MCF 10A (cell line): ENCODE results near the gene RTN4R. TPM values are rescaled to one million over a fixed set of nuclear protein-coding genes. Genes with fewer than 3 reads are reported as not detected.

Experiments used
- BruUV-seq: library from RNA; stranded (reverse); fragments of 400-500 nt; replicated peaks from 2 replicates; lab custom pipeline; 2021; lab: Mats Ljungman, UMichigan
- CTCF ChIA-PET: fragments of 300-600 bp; sonication (Branson Sonifier 250); formaldehyde crosslinking; extraction: SDS; loops from one replicate; lab custom pipeline; 2021; ENCODE audit warnings: antibody characterized with exemption, inconsistent platforms; lab: Yijun Ruan, JAX
- POLR2A ChIA-PET: fragments of 300-600, 350-650 bp; sonication (Branson Sonifier 250); formaldehyde crosslinking; extraction: SDS; loops from one replicate; lab custom pipeline; 2020; ENCODE audit warnings: antibody characterized with exemption, inconsistent platforms; lab: Yijun Ruan, JAX
- DNase-seq: peaks from one replicate; pipeline ENCODE4 v3.0.0-alpha.2; 2018; ENCODE audit not compliant: unreplicated experiment
- H3K27ac Mint-ChIP-seq: one replicate; pipeline ENCODE4 v1.8.0; 2022; ENCODE audit warnings: mild to moderate bottlenecking, low read depth, mixed read lengths; ENCODE audit not compliant: unreplicated experiment
- H3K27me3 Mint-ChIP-seq: one replicate; pipeline ENCODE4 v1.8.0; 2022; ENCODE audit warnings: mixed read lengths; ENCODE audit not compliant: insufficient read depth, unreplicated experiment
- H3K36me3 Mint-ChIP-seq: one replicate; pipeline ENCODE4 v1.8.0; 2022; ENCODE audit warnings: mild to moderate bottlenecking, moderate library complexity, mixed read lengths; ENCODE audit not compliant: insufficient read depth, unreplicated experiment
- H3K4me1 Mint-ChIP-seq: one replicate; pipeline ENCODE4 v1.8.0; 2022; ENCODE audit warnings: mixed read lengths; ENCODE audit not compliant: insufficient read depth, unreplicated experiment
- H3K4me3 Mint-ChIP-seq: one replicate; pipeline ENCODE4 v1.8.0; 2022; ENCODE audit warnings: mild to moderate bottlenecking, moderate library complexity, mixed read lengths; ENCODE audit not compliant: unreplicated experiment
- H3K9me3 Mint-ChIP-seq: one replicate; pipeline ENCODE4 v1.8.0; 2022; ENCODE audit warnings: mixed read lengths; ENCODE audit not compliant: unreplicated experiment
- CTCF ChIP-seq: fragments of 200-600 bp; IDR thresholded peaks from one replicate; pipeline ENCODE4 v1.8.0; 2022; ENCODE audit warnings: antibody characterized with exemption, mild to moderate bottlenecking; ENCODE audit not compliant: unreplicated experiment
- intact Hi-C: fragments of 100-400 bp; cut with micrococcal nuclease; formaldehyde crosslinking; loops from 2 replicates; pipeline ENCODE4 v1.14.1; 2022
- total RNA-seq: library from RNA; stranded (reverse); gene quantifications from 2 replicates; pipeline ENCODE4 v1.2.3, GENCODE V29; 2022

Gene RTN4R
- total RNA-seq, 1 experiment from 2014 or later: 2.7 TPM

- Mint-ChIP-seq H3K9me3 (no peaks in the 10 kb centered on the region), H3K4me1 (no peaks in the 10 kb centered on the region), H3K27ac (no peak overlapping the region), H3K36me3 (no peaks in the 10 kb centered on the region), H3K4me3 (no peak overlapping the region), H3K27me3 (no peaks in the 10 kb centered on the region)
- intact Hi-C loops: no loop called here
- CTCF ChIA-PET: interaction anchor here (0.9 kb wide), 1 partner anchor 53 kb away, joined by 4 read pairs; no protein-coding TSS in a partner anchor
- POLR2A ChIA-PET: interaction anchor here (0.5 kb wide), 1 partner anchor 9 kb away, joined by 3 read pairs; no protein-coding TSS in a partner anchor
- TF ChIP-seq CTCF: no peak
- BruUV-seq: no TSS peak
- DNase-seq: no peak
Measured at GRCh38 chr22:20232237-20232598, 35.9 kb downstream of the RTN4R start.

- ChIA-PET POLR2A (no interaction called here), CTCF (interaction anchor here (0.9 kb wide), 1 partner anchor 53 kb away, joined by 4 read pairs; no protein-coding TSS in a partner anchor)
- no peak for DNase-seq
- BruUV-seq: no TSS peak
- intact Hi-C loops: no loop called here
- Mint-ChIP-seq H3K27me3 (no peaks in the 10 kb centered on the region), H3K4me1 (no peaks in the 10 kb centered on the region), H3K9me3 (no peaks in the 10 kb centered on the region), H3K4me3 (no peak overlapping the region), H3K27ac (no peak overlapping the region), H3K36me3 (no peaks in the 10 kb centered on the region)
- TF ChIP-seq CTCF: no peak
Measured at GRCh38 chr22:20231514-20232236, 36.4 kb downstream of the RTN4R start.

GRCh38 chr22:20230777-20231420 lies 37.2 kb downstream of the RTN4R start:
- no peaks in the 10 kb centered on the region for H3K27me3 Mint-ChIP-seq
- intact Hi-C loops: no loop called here

More at GRCh38 chr22:20230777-20231420, 37.2 kb downstream of the RTN4R start:
- POLR2A ChIA-PET: no interaction called here
- BruUV-seq: no TSS peak
- no peaks in the 10 kb centered on the region for H3K9me3 Mint-ChIP-seq
- DNase-seq: no peak
- no peak for TF ChIP-seq CTCF
- H3K36me3 Mint-ChIP-seq: no peaks in the 10 kb centered on the region
- H3K27ac Mint-ChIP-seq: no peak overlapping the region
- no peaks in the 10 kb centered on the region for H3K4me1 Mint-ChIP-seq
- no peak overlapping the region for H3K4me3 Mint-ChIP-seq
- CTCF ChIA-PET: interaction anchor here (0.6 to 0.8 kb wide), 2 partner anchors 51 to 73 kb away, joined by 3 to 4 read pairs; no protein-coding TSS in a partner anchor
